Liver (tissue), 3 donors: ENCODE data around the gene NUCB2.

Experiments used
- EGR1 ChIP-seq, 2 donors: IDR thresholded peaks; 2 replicates each; pipeline ENCODE4 v1.6.1; 2016 to 2018; ENCODE audit warnings: antibody characterized with exemption in 2 of 2, low read depth in 2 of 2
- FOXA1 ChIP-seq: IDR thresholded peaks from 2 replicates; pipeline ENCODE4 v1.6.1; 2016; ENCODE audit warnings: antibody characterized with exemption
- GABPA ChIP-seq, 2 donors: IDR thresholded peaks in 1 of 2; conservative IDR thresholded peaks in 1 of 2; 2 replicates each; pipeline ENCODE4 v1.6.1; 2016; ENCODE audit warnings: antibody characterized with exemption in 2 of 2, mild to moderate bottlenecking in 1 of 2, moderate library complexity in 1 of 2
- JUND ChIP-seq, 2 donors: IDR thresholded peaks; 2 replicates each; pipeline ENCODE4 v1.6.1; 2016; ENCODE audit warnings: antibody characterized with exemption in 2 of 2
- RAD21 ChIP-seq, 2 donors: IDR thresholded peaks; 2 replicates each; pipeline ENCODE4 v1.6.1; 2016; ENCODE audit warnings: antibody characterized with exemption in 2 of 2, mild to moderate bottlenecking in 2 of 2
- RXRA ChIP-seq, 2 donors: IDR thresholded peaks; 2 replicates each; pipeline ENCODE4 v1.6.1; 2017 to 2018; ENCODE audit warnings: antibody characterized with exemption in 2 of 2, mild to moderate bottlenecking in 1 of 2
- SP1 ChIP-seq: IDR thresholded peaks from 2 replicates; pipeline ENCODE4 v1.6.1; 2018; ENCODE audit warnings: antibody characterized with exemption, mild to moderate bottlenecking
- TAF1 ChIP-seq: conservative IDR thresholded peaks from 2 replicates; pipeline ENCODE4 v1.6.1; 2016; ENCODE audit warnings: antibody characterized with exemption, mild to moderate bottlenecking
- YY1 ChIP-seq: IDR thresholded peaks from 2 replicates; pipeline ENCODE4 v1.6.1; 2016; ENCODE audit warnings: antibody characterized with exemption, mild to moderate bottlenecking
- TF ChIP-seq, protein P1 (sequence below): fragments of 150-350 bp; IDR thresholded peaks from 2 replicates; pipeline ENCODE4 v1.5.1; 2017; ENCODE audit warnings: improper control_type of control experiment, low read depth, low read length; ENCODE audit not compliant: missing input control
- TF ChIP-seq, protein P2 (sequence below): IDR thresholded peaks from 2 replicates; pipeline ENCODE4 v1.6.1; 2016; ENCODE audit warnings: antibody characterized with exemption, mild to moderate bottlenecking
- donor health status: healthy.
- donor health status: healthy.

DNA sequence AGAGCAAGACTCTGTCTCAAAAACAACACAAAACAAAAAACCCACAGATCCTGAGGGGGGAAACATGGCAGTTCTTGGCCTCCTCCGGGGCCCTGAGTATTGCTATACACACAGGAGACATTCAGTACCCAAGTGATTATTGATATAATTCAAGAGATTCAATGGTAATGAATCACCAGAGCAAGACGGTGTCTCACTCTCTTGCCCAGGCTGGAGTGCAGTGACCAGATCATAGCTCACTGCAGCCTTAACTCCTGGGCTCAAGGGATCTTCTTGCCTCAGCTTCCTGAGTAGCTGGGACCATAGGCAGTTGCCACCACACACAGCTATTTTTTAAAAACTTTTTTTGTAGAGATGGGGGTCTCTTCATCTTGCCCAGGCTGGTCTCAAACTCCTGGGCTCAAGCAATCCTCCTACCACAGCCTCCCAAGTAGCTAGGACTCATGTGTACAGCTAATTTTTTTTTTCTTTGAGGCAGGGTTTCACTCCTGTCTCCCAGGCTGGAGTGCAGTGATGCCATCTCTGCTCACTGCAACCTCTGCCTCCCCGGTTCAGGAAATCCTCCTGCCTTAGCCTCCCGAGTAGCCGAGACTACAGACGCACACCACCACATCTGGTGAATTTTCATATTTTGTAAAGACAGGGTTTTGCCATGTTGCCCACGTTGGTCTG lies 46.9 kb upstream of the NUCB2 start:
- TF ChIP-seq, protein P1, sequence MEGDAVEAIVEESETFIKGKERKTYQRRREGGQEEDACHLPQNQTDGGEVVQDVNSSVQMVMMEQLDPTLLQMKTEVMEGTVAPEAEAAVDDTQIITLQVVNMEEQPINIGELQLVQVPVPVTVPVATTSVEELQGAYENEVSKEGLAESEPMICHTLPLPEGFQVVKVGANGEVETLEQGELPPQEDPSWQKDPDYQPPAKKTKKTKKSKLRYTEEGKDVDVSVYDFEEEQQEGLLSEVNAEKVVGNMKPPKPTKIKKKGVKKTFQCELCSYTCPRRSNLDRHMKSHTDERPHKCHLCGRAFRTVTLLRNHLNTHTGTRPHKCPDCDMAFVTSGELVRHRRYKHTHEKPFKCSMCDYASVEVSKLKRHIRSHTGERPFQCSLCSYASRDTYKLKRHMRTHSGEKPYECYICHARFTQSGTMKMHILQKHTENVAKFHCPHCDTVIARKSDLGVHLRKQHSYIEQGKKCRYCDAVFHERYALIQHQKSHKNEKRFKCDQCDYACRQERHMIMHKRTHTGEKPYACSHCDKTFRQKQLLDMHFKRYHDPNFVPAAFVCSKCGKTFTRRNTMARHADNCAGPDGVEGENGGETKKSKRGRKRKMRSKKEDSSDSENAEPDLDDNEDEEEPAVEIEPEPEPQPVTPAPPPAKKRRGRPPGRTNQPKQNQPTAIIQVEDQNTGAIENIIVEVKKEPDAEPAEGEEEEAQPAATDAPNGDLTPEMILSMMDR = no peak
- no peak for TF ChIP-seq FOXA1
- TF ChIP-seq TAF1 = no peak
- TF ChIP-seq SP1 = no peak
- TF ChIP-seq GABPA (IDR thresholded peaks at IDR 0.05 in 1 of 2, conservative IDR thresholded peaks at IDR 0.05 in 1 of 2) = no peak
- no peak for TF ChIP-seq YY1
- no peak for TF ChIP-seq EGR1 (IDR thresholded peaks at IDR 0.05; ENCODE audit: low read depth in 2 of 2)
- TF ChIP-seq RAD21 (IDR thresholded peaks at IDR 0.05) = no peak
- TF ChIP-seq, protein P2, sequence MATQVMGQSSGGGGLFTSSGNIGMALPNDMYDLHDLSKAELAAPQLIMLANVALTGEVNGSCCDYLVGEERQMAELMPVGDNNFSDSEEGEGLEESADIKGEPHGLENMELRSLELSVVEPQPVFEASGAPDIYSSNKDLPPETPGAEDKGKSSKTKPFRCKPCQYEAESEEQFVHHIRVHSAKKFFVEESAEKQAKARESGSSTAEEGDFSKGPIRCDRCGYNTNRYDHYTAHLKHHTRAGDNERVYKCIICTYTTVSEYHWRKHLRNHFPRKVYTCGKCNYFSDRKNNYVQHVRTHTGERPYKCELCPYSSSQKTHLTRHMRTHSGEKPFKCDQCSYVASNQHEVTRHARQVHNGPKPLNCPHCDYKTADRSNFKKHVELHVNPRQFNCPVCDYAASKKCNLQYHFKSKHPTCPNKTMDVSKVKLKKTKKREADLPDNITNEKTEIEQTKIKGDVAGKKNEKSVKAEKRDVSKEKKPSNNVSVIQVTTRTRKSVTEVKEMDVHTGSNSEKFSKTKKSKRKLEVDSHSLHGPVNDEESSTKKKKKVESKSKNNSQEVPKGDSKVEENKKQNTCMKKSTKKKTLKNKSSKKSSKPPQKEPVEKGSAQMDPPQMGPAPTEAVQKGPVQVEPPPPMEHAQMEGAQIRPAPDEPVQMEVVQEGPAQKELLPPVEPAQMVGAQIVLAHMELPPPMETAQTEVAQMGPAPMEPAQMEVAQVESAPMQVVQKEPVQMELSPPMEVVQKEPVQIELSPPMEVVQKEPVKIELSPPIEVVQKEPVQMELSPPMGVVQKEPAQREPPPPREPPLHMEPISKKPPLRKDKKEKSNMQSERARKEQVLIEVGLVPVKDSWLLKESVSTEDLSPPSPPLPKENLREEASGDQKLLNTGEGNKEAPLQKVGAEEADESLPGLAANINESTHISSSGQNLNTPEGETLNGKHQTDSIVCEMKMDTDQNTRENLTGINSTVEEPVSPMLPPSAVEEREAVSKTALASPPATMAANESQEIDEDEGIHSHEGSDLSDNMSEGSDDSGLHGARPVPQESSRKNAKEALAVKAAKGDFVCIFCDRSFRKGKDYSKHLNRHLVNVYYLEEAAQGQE = no peak
- no peak for TF ChIP-seq JUND (IDR thresholded peaks at IDR 0.05)
- no peak for TF ChIP-seq RXRA (IDR thresholded peaks at IDR 0.05)
